CD4-positive, alpha-beta T cell treated with Interleukin-2 at 100 ng/mL for 4 hours (primary cell): Measurements from ENCODE around the gene ASTL.
A peak's percentile ranks its signal among the peaks of the same experiment; 100 is the strongest.

ENCODE experiments used
- DNase-seq: peaks from one replicate; pipeline ENCODE4 v3.0.0-alpha.2; 2020; ENCODE audit warnings: low spot score

ASTL gene

DNA sequence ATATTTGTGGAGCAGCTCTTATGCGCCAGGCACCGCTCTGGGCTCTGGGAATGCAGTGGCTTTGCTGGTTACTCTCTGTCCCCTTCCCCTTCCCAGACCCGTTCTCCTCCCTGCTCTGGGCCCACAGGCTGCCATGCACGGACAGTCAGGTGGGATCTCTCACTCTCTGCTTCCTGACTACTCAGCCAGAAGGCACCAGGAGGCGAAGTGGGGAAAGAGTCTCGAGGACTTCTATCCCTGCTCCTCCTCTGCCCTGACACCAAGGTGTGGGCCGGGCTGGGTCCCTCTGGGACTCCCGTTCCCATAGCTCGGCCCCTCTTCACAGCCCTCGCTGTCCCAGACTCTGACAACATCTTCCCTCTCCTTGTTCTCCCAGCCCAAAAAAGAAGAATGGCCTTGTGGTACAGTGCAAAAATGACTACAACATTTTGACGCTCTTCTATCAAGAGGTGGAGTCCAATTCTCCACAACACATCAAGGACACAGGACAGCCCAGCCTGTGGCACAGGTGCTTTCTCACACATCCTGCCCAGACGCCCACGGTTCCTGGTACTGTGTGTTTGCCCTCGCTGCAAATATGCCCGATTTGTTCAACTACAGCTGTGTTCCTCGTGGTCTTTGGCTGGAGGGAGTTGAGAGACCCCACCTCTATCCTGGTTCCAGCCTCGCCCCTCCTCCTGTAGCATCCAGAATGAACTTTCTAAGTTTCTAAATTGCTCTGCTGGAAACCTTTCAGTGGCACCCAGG lies 21.0 kb upstream of the ASTL start:
- DNase-seq = peak; percentile 48

DNA sequence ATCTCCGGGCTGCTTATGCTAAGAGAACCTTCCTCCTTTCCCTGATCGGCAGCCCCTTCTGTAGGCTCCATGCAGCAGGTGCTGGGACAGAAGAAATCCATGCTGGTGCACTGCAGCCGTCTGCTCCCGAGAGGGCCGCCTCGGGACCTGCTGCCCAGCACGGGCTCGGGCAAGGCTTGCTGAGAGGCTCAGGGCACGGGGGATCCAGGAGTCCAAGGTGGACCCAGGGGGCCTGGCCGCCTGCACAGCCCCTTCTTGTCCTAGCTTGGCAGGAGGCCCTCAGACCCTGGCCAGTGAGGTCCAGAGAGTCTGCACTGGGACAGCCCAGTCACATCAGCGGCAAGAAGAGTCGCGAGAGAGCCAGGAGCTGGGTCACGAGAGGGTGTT lies 20.2 kb upstream of the ASTL start:
- DNase-seq = no peak

DNA sequence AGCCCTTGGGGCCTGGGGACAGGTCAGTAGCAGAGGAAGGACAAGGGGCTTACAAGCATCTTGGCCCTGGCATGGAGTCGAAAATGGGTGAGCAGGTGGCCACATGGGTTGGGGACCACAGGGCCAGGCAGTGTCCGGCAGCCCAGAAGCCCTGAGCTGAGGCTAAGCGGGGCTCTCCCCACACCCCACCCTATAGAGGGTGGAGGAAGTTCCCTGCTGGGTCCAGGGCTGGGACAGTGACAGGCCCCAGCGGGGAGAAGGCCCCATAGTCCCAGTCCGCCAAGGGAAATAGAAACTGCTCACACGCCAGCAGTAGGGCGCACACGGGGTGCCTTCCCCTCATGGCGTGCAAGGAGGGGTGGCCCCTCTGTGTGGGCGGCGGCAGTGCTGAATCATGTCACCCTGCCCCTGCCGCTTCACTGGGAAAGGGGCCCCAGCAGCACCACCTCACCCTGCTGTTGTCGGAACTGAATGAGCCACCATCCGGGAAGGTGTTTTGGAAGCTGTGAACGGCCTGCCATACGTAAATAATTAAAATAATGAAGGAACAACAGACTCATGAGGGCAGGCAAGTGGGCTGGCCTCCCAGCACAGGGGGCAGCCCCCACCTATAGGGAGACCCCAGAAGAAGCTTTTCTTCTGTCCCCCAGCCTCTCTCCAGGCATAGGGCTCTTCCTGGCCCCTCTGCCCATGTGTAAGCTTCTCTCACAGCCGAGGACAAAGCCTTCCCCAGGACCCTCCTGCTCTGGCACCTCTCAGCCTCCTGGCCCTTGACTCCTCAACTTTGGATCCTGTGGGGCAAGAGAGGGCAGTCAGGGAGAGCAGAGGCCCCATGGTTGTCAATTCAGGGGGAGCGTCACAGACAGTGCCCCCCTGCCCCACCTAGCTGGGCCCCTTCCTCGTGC lies 19.6 kb upstream of the ASTL start:
- DNase-seq = peak; percentile 80

DNA sequence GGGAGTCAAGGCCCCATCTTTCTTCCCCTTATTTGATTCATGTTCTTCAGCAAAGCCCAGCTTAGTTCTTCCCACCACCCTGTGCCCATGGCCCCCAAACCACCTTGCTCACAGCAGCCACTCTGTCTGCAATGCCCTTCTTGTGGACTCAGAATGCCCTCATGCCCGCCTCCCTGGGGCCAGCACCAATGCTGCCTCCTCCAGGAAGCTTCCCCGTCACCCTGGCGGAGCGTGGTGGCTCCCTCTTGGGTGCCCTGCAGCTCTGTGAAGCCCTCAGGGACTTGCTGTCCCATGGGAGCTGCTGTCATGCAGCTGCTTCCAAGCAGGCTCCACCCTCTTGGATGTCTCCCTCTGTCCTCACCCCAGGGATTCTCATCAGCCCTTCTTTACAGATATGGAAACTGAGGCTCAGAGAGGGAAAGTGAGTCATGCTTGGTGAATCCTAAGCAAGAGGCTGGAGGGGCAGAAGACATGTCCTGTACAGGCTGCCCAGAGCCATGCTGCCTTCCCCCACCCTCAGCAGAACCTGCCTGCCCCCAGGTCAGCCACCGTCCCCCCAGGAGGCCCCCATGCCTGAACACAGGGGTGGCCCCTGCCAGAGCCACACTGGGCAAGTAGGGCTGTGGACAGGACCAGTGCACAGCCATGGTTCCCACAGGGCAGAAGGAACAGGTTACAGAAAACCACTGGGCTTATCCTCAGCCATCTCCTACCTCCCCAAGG lies 18.8 kb upstream of the ASTL start:
- DNase-seq = no peak

DNA sequence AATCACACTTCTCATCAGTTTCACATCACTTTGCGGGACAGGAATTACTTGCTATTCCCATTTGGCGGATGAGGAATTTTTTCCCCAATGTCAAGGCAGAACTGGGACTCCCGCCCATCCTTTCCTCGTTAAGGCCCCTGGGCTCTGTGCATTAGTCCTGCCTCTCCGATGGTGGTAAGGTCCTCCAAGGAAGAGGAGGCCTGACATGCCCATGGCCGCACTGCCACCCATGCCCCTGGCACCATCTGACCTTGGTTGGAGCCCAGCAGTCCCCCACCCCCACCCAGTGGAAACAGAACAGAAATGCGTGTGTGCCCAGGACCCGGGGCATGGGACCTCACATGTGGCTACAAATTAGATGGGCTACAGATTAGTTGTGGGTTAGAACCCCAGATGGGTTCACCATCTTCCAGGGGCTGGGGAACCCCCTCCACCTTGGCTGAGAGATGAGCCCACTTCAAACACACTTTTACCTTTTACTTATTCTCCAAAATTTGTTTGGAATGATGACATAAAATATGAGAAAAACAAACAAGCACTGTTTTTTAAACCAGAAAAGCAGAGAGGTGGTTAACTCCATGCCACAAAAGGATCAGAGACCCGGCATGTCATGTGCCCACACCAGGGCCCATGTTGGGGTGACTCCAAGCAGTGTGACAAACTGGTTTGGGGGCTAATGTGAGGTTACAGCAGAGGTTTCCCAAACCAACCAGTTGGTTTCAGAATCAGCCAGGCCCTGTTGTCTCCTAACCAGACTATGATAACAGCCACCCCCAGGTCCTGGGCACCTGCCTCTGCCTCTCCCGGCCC lies 17.9 kb upstream of the ASTL start:
- DNase-seq = peak; percentile 32

DNA sequence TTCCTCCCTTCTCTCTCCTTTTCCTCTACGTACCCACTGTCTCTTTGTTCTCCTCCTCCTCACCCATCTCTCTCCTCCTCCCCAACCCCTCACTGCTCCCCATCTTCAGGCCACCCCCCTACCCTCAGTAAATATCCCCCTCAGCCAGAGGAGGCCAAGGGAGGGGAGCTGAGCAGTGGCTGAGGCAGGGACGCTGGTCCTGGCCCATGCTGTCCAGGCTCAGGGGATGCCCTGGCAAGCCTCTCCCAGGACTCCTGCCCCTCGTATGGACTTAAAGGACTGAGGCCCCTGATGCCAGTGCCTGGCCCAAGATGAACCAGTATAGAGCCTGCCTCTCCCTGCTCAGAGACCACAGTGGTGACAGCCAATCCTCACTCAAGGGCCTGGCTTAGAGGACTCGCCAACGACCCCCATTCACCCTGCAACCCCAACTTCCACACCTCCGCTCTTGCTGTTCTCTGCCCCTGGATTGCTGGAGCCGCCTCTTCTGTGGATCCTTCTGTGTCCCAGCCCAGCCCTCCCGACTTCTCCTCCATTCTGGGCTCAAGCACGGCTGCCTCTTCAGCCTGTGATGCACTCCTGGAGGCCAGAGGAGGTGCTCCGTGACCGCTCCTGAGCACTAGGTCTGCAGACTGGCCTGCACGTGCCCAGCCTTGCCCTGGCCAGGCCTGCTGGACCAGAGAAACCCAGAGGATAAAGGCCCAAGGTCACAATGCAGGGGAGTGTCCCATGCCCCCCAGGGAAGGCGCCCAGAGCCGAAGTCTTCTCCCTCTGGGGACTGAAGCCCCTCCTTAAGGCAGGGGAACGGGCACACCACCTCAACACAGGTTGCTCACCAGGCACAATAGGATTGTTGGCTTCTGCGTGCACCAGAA lies 16.4 kb upstream of the ASTL start:
- DNase-seq = no peak

DNA sequence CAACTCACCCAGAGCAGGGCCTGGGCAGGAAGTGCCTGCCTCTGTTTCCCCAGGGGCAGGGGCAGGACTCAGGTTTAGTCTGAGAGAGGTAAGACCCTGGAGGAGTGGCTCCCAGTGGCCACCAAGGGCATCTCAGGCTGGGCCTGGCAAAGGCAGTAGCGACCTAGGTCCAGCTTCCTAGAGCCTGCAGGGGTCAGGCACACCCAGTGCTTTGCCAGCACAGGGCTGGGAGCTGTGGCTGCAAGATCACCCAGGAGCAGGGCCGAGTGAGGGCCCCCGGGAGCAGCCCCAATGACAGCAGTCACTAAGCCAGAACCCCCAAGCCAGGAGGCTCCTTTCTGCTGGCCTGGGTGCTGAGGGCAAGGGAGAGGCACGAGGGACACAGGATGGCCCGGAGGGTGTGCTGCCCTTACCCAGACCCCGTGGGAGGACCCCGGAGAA lies 15.7 kb upstream of the ASTL start:
- no peak for DNase-seq

DNA sequence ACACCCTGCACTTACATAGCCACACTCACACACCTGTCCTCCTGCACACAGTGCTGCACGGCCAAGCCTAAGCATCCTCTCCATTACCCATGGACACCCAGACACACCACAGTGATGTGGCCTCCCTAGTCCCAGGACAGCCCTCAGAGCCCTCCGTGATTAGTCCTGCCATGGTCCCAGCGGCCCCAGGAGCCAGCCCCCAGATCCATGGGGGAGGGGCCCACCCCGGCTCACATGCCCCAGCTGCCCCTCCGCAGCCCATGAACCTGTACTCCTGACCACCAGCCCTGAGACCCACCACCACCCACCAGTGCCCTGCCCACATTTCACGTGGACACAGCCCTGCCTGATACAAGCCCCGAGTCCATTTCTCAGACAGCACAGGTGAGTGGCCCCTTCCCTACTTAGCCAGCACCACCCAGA lies 15.0 kb upstream of the ASTL start:
- DNase-seq = no peak

DNA sequence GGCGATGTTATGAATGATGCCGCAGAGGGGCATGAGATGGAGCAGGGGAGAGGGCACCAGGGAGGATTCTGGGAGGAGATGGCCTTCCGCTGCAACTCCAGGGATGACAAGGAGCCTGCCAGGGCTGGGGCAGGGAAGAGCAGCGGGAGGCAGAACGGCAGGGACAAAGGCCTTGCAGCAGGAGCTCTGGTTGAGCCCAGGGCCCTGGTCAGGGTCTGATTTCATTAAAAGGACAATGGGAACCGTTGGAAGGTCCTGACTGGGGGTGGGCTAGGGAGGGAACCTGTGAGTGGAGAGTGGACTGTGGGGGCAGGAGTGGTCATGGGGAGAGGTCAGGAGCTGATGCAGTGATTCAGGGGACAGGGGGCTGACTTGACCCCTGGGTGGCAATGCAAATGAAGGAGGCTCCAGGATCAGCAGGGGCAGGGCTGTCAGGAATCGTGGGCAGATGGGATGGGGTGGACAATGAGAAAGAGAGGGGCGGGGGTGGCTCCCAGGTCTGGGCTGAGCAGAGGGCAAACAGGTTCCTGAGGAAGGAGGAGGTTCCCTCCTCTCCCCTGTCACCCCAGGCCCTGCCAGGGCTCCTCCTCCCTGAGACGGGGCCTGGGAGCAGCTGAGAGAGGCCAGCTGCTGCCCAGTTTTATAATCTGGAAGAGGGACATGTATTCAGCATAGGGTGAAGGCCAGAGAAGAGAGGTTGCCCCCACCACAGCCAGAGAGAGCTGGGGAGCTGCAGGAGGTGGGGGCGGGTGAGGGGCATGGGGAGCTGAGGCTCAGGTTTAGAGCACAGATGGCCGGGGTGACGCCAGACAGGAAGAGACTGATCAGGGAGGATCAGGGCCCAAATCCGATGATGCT lies 14.2 kb upstream of the ASTL start:
- DNase-seq = no peak

DNA sequence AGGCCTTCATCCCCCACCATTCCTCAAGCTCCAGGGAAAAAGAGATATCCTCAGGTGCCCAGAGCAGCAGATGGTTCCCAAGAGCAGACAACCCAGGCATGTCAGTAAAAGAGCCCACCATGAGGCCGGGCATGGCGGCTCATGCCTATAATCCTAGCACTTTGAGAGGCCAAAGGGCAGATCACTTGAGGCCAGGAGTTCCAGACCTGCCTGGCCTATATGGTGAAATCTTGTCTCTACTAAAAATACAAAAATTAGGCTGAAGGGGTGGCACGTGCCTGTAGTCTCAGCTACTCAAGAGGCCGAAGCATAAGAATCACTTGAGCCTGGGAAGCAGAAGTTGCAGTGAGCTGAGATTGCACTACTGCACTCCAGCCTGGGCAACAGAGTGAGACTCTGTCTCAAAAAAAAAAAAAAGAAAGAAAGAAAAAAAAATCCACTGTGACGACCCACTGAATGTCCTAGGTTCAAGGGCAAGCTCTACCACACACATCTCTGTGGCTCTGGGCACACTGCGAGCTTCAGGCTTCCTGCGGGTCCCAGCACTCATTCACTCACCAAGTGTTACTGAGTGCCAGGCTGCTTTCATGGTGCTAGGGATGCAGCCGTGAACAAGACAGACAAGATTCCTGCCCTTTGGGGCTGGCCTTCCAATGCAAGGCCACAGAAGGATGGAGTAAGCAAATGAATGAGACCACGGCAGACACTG lies 13.4 kb upstream of the ASTL start:
- no peak for DNase-seq

DNA sequence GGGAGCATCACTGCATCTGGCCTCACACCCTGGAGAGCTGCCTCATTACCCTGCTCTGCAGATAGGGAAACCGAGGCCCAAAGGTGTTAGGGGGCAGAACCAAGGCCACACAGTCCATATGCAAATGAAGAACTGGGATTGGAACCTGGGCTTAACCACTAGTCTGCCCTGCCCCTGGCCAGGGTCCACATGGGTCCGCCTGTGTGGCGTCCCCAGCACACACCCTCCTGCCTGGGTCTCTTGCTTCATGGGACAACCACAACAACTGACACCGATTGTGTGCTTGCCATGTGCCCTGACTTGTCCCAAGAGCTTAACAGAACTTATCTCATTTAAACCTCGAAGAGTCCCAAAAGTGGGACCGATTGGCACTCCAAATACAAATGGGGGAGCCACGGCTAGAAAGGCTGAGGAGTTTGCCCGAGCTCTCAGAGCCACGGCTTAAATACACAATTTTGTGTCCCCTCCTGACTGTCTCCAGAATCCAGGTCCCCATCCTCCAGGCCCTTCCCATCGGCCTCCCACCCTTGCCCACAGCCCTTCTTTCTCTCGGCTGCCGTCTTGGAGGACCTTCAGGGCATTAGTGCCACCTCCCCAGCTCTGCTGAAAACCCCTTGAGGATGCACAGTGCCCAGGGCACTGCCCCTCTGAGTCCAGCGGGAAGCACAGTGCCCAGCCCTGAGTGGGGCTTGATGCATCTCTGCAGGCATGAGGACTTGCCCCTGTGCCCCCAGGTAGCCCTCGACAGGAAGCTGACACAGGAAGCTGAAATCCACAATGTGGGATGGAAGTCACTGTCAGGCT lies 12.7 kb upstream of the ASTL start:
- DNase-seq = no peak

DNA sequence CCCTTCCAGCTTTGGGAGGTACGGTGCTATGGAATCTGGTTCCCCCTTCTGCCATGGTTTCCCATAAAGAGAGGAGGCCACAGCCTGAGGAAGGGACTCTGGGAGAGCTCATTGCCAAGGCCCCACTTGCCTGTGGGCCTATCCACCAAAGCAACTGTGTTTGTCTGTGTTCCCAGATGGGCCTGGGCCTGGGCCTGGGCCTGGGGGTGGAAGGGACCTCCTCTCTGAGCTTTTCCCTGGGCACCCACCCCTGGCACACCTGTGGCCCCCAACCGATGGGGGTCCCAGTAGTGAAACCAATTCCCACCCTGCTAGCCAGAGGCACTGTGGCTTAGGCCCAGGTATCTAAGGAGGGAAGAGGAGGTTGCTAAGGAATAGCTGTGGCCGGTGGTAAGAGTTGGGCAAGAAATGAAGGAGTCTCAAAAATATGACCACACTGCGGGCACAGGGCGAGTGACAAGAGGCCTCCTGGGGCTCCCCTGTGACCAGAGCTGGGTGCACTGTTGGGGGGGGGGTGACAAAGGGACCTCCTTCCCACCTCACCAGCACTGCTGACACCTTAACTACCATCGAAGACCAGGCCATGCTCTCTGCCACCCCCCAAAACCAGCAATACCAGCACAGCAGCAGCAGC lies 11.8 kb upstream of the ASTL start:
- DNase-seq = no peak

DNA sequence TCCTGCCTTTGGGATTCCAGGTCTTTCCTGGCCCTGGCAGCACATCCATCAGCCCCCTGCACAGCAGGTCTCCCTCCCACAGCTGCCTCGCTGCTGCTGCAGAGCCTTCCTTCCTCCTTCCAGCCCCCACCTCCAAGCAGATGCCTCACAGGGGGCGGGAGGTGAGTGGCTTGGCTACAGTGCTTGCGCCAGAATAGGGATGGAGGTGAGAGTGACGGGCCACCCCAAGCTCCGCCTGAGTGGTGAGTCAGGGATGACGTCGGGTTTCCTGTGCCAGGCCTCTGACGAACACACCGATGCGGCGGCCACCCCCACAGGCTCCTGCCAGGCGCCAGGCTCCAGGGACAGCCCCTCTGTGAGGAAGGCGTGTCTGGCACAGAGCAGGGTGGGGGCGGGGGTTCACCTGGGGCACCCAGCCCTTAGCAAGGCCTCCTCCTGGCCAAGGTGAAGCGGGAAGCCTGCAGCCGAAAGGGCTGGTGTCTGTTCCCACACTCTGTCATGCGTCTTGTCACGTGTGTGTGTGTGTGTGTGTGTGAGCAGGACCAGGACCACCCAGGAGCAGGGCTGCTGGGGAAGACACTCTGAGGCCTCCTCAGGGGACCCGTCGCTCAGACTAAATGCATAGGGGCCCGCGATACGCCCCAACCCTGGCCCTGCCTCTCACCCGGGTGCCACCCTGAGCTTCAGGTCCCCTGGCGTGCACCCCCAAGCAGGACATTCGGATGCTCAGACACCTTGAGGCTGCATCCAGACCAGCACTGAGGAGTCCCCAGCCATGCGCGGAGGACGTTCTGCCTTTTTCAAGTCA lies 10.3 kb upstream of the ASTL start:
- DNase-seq = peak; percentile 93

DNA sequence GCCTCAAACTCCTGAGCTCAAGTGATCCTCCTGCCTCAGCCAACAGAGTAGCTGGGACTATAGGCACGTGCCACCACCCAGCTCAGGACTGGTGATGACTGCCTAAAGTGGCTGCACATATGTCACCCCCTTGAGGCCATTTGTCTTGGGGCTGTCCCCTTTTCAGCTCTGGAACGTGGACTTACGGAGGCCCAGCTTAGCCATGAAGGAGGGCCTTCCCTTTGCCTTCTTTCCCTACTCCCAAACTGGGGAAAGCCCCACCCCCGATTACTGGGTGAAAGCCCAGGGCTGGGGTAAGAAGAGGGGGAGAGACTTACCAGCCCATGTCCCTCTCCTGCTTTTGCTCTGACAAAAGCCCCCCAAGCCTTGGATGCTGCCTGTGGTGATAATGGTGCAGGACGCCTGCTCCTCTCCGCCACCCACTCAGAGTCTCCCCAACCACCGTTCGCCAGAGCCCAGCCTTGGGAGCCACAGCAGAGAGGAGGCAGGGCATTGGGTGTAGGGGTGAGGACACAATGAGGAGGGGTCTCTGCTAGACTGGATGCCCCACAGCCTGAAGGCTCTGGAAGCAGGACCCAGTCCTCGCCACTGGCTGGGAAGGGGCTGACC lies 9.4 kb upstream of the ASTL start:
- no peak for DNase-seq

DNA sequence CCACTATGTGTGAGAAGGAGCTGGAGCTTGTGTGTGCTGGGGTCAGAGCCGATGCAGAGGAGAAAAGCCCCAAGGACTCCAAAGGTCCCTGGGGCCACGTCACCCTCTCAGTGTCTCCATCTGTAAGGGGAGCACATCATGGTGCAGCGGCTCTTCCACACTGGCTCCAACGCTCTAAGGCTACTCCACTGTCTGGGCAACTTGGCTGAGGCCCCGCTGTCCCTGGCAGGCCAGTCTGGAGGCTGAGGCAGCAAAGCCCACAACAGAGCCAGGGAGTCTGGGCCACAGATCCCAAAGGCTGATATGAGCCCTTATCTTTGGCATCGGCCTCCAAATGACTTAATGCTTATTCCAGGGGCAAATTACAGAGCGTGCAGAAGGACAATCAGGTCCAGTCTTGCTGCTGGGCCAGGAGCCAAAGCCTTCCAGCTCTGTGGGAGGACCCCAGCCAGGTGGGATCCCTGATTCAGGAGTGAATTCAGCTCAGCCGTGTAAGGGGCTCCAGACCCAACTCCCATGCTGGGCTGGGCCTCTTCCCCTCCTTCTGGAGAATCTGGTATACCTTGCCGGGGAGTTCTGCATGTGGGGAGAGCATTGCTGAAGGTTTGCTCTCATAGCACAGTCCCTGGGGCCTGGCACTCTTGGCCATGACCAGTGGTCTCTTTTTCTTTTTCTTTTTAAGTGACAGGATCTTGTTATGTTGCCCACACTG lies 8.7 kb upstream of the ASTL start:
- DNase-seq = no peak
